Ishikawa (cell line): Measurements from ENCODE around the gene TLE5.

ENCODE experiments used
- EGR1 ChIP-seq: IDR thresholded peaks from 2 replicates; pipeline ENCODE4 v1.6.1; 2012
- REST ChIP-seq: IDR thresholded peaks from 2 replicates; pipeline ENCODE4 v1.6.1; 2012; ENCODE audit warnings: low read depth, mild to moderate bottlenecking

GRCh38 chr19:3048190-3048533 lies 14.1 kb downstream of the TLE5 start:
- TF ChIP-seq EGR1: no peak
- no peak for TF ChIP-seq REST
